ENCODE data around the gene PRR14. TPM values are rescaled to one million over a fixed set of nuclear protein-coding genes. Genes with fewer than 3 reads are reported as not detected.
A peak's percentile ranks its signal among the peaks of the same experiment; 100 is the strongest.
"Not testable (repeated sequence)": the region's sequence is repeated elsewhere in the genome, so short reads cannot be mapped to it uniquely, and the experiment has no call there.

Gene PRR14
- total RNA-seq, 3 donors from 2014 or later (not counting 1 experiment from before 2014, with no cell fraction given): 81.0 to 110 (median 101) TPM

DNA sequence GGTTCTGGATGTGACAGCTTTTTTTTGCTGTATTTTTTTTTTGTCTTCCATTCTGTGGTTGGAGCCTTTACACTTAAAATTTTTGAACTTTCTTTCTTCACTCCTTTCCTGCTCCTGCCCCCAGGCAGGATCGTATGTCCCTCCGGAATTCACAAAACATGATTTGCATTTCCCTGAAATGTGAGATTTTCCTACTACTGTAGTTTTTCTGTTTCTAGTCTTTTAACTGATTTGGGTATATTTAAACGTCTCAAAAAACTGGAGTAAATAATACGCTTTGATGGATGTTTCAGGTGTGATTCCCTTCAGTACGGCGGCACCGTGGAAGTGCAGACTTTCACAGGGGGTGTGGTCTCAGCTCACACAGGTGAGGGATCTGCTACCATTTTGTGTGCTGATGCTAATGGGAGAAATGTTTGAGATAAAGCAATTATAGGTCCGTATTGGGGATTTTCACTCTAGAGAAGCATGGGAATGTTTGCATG lies 48.9 kb downstream of the PRR14 start:
- Mint-ChIP-seq H3K27me3 (ENCODE audit: low read depth in 2 of 2) (no peaks in the 10 kb centered on the region), H3K36me3 (no peaks in the 10 kb centered on the region), H3K4me3 (peak overlapping the region; percentile 94), H3K9me3 (no peaks in the 10 kb centered on the region), H3K27ac (peak overlapping the region; percentile 98 to 100), H3K4me1 (peaks cover 31 to 40% of the 10 kb centered on the region in 2 donors)
- 57% methylated on average over 8 of the region's 8 CpGs for WGBS (ENCODE audit: insufficient coverage)
- no peak for TF ChIP-seq CTCF (IDR thresholded peaks at IDR 0.05)
- Histone ChIP-seq H3K27ac (ENCODE audit: low read length) (peak overlapping the region; percentile 99), H3K4me1 (ENCODE audit: control insufficient read depth, insufficient read depth, low read length) (peaks cover 19% of the 10 kb centered on the region), H3K9me3 (ENCODE audit: control insufficient read depth, insufficient read depth, low read length) (no peaks in the 10 kb centered on the region), H3K36me3 (ENCODE audit: control insufficient read depth, insufficient read depth, low read length) (peaks cover 39% of the 10 kb centered on the region), H3K4me3 (ENCODE audit: low read length) (peak overlapping the region; percentile 89), H3K27me3 (ENCODE audit: control insufficient read depth, insufficient read depth, low read length) (no peaks in the 10 kb centered on the region)
- ATAC-seq: no peak
- no peak for DNase-seq
- intact Hi-C loops (cut with micrococcal nuclease): loop anchor here (5.0 to 10.0 kb wide), 3 partner anchors 48 to 223 kb away; partner anchors contain the start of genes FBXL19 and PHKG2

DNA sequence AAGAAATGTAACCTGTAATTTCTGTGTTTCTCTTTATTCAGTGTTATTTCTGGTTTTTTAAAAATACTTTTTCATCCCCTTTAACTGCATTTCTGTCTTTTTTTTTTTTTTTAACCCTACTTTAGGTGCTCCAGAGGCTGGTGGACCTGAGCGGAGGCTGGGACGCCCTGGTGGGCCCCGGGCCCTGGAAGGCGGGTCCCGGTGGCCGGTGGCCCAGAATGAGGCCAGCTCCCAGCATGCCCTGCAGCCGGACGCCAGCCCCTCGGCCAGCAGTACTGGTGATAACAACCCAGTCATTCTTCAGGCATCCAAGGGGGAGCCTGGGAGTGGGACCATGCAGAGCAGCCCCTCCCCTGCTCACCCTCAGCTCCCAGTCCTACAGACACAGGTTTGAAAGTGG lies 49.7 kb downstream of the PRR14 start:
- no peak for ATAC-seq
- H3K27ac Mint-ChIP-seq: peak overlapping the region; percentile 98 to 100
- peak overlapping the region; percentile 94 for H3K4me3 Mint-ChIP-seq
- DNase-seq: no peak
- Histone ChIP-seq H3K4me3 (ENCODE audit: low read length) (no peak overlapping the region), H3K27ac (ENCODE audit: low read length) (no peak overlapping the region), H3K27me3 (ENCODE audit: control insufficient read depth, insufficient read depth, low read length) (no peaks in the 10 kb centered on the region), H3K36me3 (ENCODE audit: control insufficient read depth, insufficient read depth, low read length) (peaks cover 46% of the 10 kb centered on the region), H3K9me3 (ENCODE audit: control insufficient read depth, insufficient read depth, low read length) (no peaks in the 10 kb centered on the region), H3K4me1 (ENCODE audit: control insufficient read depth, insufficient read depth, low read length) (peaks cover 19% of the 10 kb centered on the region)
- 95% methylated on average over 9 of the region's 9 CpGs for WGBS (ENCODE audit: insufficient coverage)
- intact Hi-C loops (cut with micrococcal nuclease): no loop called here
- no peaks in the 10 kb centered on the region for H3K36me3 Mint-ChIP-seq
- H3K27me3 Mint-ChIP-seq (ENCODE audit: low read depth in 2 of 2): no peaks in the 10 kb centered on the region
- no peak for TF ChIP-seq CTCF (IDR thresholded peaks at IDR 0.05)
- peaks cover 31 to 40% of the 10 kb centered on the region in 2 donors for H3K4me1 Mint-ChIP-seq
- no peaks in the 10 kb centered on the region for H3K9me3 Mint-ChIP-seq

GRCh38 chr16:30700971-30701370 lies 50.2 kb downstream of the PRR14 start:
- no peaks in the 10 kb centered on the region for H3K27me3 Mint-ChIP-seq (ENCODE audit: low read depth in 2 of 2)
- TF ChIP-seq CTCF (IDR thresholded peaks at IDR 0.05): no peak
- peak overlapping the region; percentile 35 for H3K4me3 Mint-ChIP-seq
- peaks cover 50% of the 10 kb centered on the region for H3K36me3 ChIP-seq (ENCODE audit: control insufficient read depth, insufficient read depth, low read length)
- no peak overlapping the region for H3K4me3 ChIP-seq (ENCODE audit: low read length)
- H3K27ac ChIP-seq (ENCODE audit: low read length): no peak overlapping the region
- no peak overlapping the region for H3K27ac Mint-ChIP-seq
- no peaks in the 10 kb centered on the region for H3K27me3 ChIP-seq (ENCODE audit: control insufficient read depth, insufficient read depth, low read length)
- H3K9me3 Mint-ChIP-seq: no peaks in the 10 kb centered on the region
- no peaks in the 10 kb centered on the region for H3K36me3 Mint-ChIP-seq
- H3K9me3 ChIP-seq (ENCODE audit: control insufficient read depth, insufficient read depth, low read length): no peaks in the 10 kb centered on the region
- peaks cover 19% of the 10 kb centered on the region for H3K4me1 ChIP-seq (ENCODE audit: control insufficient read depth, insufficient read depth, low read length)
- H3K4me1 Mint-ChIP-seq: peaks cover 31 to 40% of the 10 kb centered on the region in 2 donors
- intact Hi-C loops (cut with micrococcal nuclease): no loop called here
- ATAC-seq: no peak
- DNase-seq: no peak
- WGBS (ENCODE audit: insufficient coverage): no CpG with 5 or more reads among the region's 5 CpGs

GRCh38 chr16:30703071-30703470 lies 52.3 kb downstream of the PRR14 start:
- intact Hi-C loops (cut with micrococcal nuclease); H3K4me3 ChIP-seq (ENCODE audit: low read length); DNase-seq; H3K27ac ChIP-seq (ENCODE audit: low read length); H3K9me3 ChIP-seq (ENCODE audit: control insufficient read depth, insufficient read depth, low read length); H3K4me3 Mint-ChIP-seq; H3K27me3 Mint-ChIP-seq (ENCODE audit: low read depth in 2 of 2); H3K9me3 Mint-ChIP-seq; H3K27ac Mint-ChIP-seq; H3K27me3 ChIP-seq (ENCODE audit: control insufficient read depth, insufficient read depth, low read length); ATAC-seq: not testable (repeated sequence)
- peaks cover 71% of the 10 kb centered on the region for H3K36me3 ChIP-seq (ENCODE audit: control insufficient read depth, insufficient read depth, low read length)
- peaks cover 15% of the 10 kb centered on the region for H3K36me3 Mint-ChIP-seq
- H3K4me1 Mint-ChIP-seq: peaks cover 21 to 29% of the 10 kb centered on the region in 2 donors
- peaks cover 11% of the 10 kb centered on the region for H3K4me1 ChIP-seq (ENCODE audit: control insufficient read depth, insufficient read depth, low read length)
- 97% methylated on average over 11 of the region's 12 CpGs for WGBS (ENCODE audit: insufficient coverage)
